K562 (cell line): ENCODE data around the gene RUFY2. TPM values are rescaled to one million over a fixed set of nuclear protein-coding genes. Genes with fewer than 3 reads are reported as not detected.
A peak's percentile ranks its signal among the peaks of the same experiment; 100 is the strongest.

Experiments used
- DPF2 ChIP-seq: fragments of 450-650 bp; IDR thresholded peaks from 2 replicates; pipeline ENCODE4 v1.6.1; 2016
- ELF4 ChIP-seq: fragments of 450-650 bp; formaldehyde crosslinking; IDR thresholded peaks from 2 replicates; pipeline ENCODE4 v1.4.0; 2022; ENCODE audit warnings: missing genetic modification characterization
- EP300 ChIP-seq: IDR thresholded peaks from 2 replicates; pipeline ENCODE4 v1.6.1; 2012; ENCODE audit warnings: low read length, improper control_type of control experiment
- FOXJ2 ChIP-seq: fragments of 200-800 bp; sonication (Bioruptor generic); IDR thresholded peaks from 2 replicates; pipeline ENCODE4 v1.6.1; 2016; ENCODE audit warnings: missing genetic modification characterization, missing compliant biosample characterization
- HDAC2 ChIP-seq: fragments of 450-650 bp; IDR thresholded peaks from 2 replicates; pipeline ENCODE4 v1.6.1; 2016; ENCODE audit warnings: mild to moderate bottlenecking
- ILF3 ChIP-seq: fragments of 450-650 bp; IDR thresholded peaks from 2 replicates; pipeline ENCODE4 v1.6.1; 2018; ENCODE audit warnings: antibody characterized with exemption, mild to moderate bottlenecking, moderate library complexity, borderline replicate concordance
- MYBL2 ChIP-seq, 2 experiments: fragments of 450-650 bp in 1 of 2; sonication (generic) in 1 of 2; formaldehyde crosslinking in 1 of 2; IDR thresholded peaks; 2 replicates each; pipeline versions ENCODE4 v1.6.1 to v1.8.1; 2017 to 2022; ENCODE audit warnings: borderline replicate concordance in 1 of 2, inconsistent platforms in 1 of 2, low read depth in 1 of 2, mild to moderate bottlenecking in 1 of 2, missing genetic modification reagents in 1 of 2, moderate library complexity in 1 of 2
- NCOR1 ChIP-seq: fragments of 450-650 bp; IDR thresholded peaks from 2 replicates; pipeline ENCODE4 v1.6.1; 2016; ENCODE audit warnings: mild to moderate bottlenecking, moderate library complexity
- SIRT6 ChIP-seq: IDR thresholded peaks from one replicate; pipeline ENCODE4 v1.6.1; 2012; ENCODE audit warnings: low read depth, mild to moderate bottlenecking, control low read depth, inconsistent platforms, low read length, moderate library complexity
- TEAD4 ChIP-seq, 2 experiments: sonication (generic) in 1 of 2; formaldehyde crosslinking in 1 of 2; IDR thresholded peaks; 2 replicates each; pipeline versions ENCODE4 v1.6.1 to v1.8.0; 2012 to 2022; ENCODE audit warnings: borderline replicate concordance in 1 of 2, inconsistent platforms in 1 of 2, low read length in 1 of 2, mild to moderate bottlenecking in 1 of 2, missing genetic modification reagents in 1 of 2
- ZBTB8A ChIP-seq: fragments of 450-650 bp; IDR thresholded peaks from 2 replicates; pipeline ENCODE4 v1.6.1; 2018; ENCODE audit warnings: mild to moderate bottlenecking, moderate library complexity; ENCODE audit not compliant: partially characterized antibody
- ZC3H11A ChIP-seq: IDR thresholded peaks from 2 replicates; pipeline ENCODE4 v1.6.1; 2012; ENCODE audit warnings: low read depth, low read length, improper control_type of control experiment
- ZNF174 ChIP-seq: fragments of 250-450 bp; sonication (Bioruptor Pico); IDR thresholded peaks from 2 replicates; pipeline ENCODE4 v1.4.0; 2020; ENCODE audit warnings: mild to moderate bottlenecking
- ZNF175 ChIP-seq: fragments of 200-800 bp; sonication (Bioruptor generic); IDR thresholded peaks from 2 replicates; pipeline ENCODE4 v1.6.1; 2016; ENCODE audit warnings: low read depth, mild to moderate bottlenecking, missing genetic modification characterization, missing compliant biosample characterization
- polyA plus RNA-seq, 8 experiments: library from polyadenylated mRNA; depleted of rRNA in 4 of 8; stranded (reverse) in 5 of 8; unstranded in 3 of 8; fragments of >200 nt; fragmentation: Nextera tagmentation in 2 of 8; fragmentation: Illumina TruSeq in 1 of 8; extraction: Ambion mirVana in 2 of 8; extraction: Trizol in 1 of 8; gene quantifications; 2 replicates each; pipeline versions ENCODE4 v1.2.1 to v1.2.3, GENCODE V29; 2011 to 2014; ENCODE audit warnings: inconsistent platforms in 1 of 8, missing spikeins in 1 of 8
- total RNA-seq, 7 experiments: library from RNA; depleted of rRNA in 6 of 7; stranded (reverse); fragments of >200 nt in 6 of 7; fragmentation: Illumina TruSeq in 2 of 7; extraction: Trizol in 2 of 7; gene quantifications; 2 replicates each; pipeline versions ENCODE4 v1.2.1 to v1.2.3, GENCODE V29; 2011 to 2021; ENCODE audit warnings: low replicate concordance in 1 of 7
- TF ChIP-seq, protein P1 (sequence below): fragments of 250-450 bp; sonication (Bioruptor Pico); IDR thresholded peaks from 2 replicates; pipeline ENCODE4 v1.4.0; 2020
- TF ChIP-seq, protein P2 (sequence below): fragments of 450-650 bp; IDR thresholded peaks from 2 replicates; pipeline ENCODE4 v1.6.1; 2016; ENCODE audit warnings: mild to moderate bottlenecking

RUFY2 gene
- total and polyA plus RNA-seq, 9 of the 15 experiments (the other 6 are each of a cell fraction or from before 2014, with no cell fraction given), result 3.7 to 20.1 (median 12.6) TPM

DNA sequence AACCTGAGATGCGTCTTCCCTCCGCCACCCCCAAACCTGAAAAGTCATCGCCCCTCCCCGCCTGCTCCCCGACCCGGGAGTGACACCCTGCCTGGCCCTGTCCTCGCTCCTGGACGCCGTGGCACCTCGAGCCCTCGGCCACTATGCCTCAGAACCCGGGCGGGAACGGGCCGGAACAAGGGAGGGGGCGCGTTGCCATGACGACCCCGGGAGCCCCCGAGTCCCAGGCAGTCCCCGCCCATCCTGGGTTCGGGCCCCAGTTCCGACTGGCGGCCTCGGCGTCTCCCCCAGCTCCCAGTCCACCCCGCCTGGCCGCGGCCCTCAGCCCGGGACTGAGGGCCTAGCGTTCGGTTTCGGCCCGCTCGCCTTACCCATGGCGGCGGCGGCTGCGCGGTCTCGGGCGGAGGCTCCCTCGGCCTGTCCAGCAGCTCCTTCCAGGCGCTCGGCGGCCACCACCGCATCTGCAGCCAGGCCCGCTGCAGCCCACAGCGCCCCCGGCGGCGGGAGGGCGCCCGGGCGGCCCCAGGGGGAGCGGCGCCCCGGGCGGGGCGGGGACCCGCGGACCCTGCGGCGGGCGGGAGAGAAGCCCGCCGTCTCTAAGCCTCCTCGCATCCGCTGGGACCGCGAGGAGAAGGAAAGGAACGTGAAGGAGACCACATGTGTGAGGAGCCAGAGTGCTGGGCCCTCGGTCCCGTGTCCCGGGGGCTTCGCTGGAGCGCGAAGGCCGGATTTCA, at the start of gene RUFY2 (continued):
- TF ChIP-seq, protein P1, sequence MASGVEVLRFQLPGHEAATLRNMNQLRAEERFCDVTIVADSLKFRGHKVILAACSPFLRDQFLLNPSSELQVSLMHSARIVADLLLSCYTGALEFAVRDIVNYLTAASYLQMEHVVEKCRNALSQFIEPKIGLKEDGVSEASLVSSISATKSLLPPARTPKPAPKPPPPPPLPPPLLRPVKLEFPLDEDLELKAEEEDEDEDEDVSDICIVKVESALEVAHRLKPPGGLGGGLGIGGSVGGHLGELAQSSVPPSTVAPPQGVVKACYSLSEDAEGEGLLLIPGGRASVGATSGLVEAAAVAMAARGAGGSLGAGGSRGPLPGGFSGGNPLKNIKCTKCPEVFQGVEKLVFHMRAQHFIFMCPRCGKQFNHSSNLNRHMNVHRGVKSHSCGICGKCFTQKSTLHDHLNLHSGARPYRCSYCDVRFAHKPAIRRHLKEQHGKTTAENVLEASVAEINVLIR, result no peak
- no peak for TF ChIP-seq NCOR1
- TF ChIP-seq SIRT6, result no peak
- no peak for TF ChIP-seq ELF4 (CRISPR knock-in tag)
- TF ChIP-seq MYBL2 (IDR thresholded peaks at IDR 0.05; ENCODE audit: low read depth), result no peak
- no peak for TF ChIP-seq MYBL2 (CRISPR knock-in tag; IDR thresholded peaks at IDR 0.05; ENCODE audit: borderline replicate concordance)
- TF ChIP-seq DPF2, result no peak
- no peak for TF ChIP-seq ZC3H11A
- no peak for TF ChIP-seq FOXJ2 (tag)
- no peak for TF ChIP-seq ZBTB8A
- 0 out of 2 replicates have a peak, but pooled peaks have one; percentile 7 for TF ChIP-seq TEAD4 (IDR thresholded peaks at IDR 0.05; ENCODE audit: low read length)
- no peak for TF ChIP-seq TEAD4 (CRISPR knock-in tag; IDR thresholded peaks at IDR 0.05; ENCODE audit: borderline replicate concordance)
- TF ChIP-seq ZNF174 (CRISPR knock-in tag), result no peak
- no peak for TF ChIP-seq EP300
- TF ChIP-seq HDAC2, result no peak
- TF ChIP-seq ILF3, result 0 out of 2 replicates have a peak, but pooled peaks have one; percentile 74
- TF ChIP-seq, protein P2, sequence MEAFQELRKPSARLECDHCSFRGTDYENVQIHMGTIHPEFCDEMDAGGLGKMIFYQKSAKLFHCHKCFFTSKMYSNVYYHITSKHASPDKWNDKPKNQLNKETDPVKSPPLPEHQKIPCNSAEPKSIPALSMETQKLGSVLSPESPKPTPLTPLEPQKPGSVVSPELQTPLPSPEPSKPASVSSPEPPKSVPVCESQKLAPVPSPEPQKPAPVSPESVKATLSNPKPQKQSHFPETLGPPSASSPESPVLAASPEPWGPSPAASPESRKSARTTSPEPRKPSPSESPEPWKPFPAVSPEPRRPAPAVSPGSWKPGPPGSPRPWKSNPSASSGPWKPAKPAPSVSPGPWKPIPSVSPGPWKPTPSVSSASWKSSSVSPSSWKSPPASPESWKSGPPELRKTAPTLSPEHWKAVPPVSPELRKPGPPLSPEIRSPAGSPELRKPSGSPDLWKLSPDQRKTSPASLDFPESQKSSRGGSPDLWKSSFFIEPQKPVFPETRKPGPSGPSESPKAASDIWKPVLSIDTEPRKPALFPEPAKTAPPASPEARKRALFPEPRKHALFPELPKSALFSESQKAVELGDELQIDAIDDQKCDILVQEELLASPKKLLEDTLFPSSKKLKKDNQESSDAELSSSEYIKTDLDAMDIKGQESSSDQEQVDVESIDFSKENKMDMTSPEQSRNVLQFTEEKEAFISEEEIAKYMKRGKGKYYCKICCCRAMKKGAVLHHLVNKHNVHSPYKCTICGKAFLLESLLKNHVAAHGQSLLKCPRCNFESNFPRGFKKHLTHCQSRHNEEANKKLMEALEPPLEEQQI, result no peak
- no peak for TF ChIP-seq ZNF175 (CRISPR knock-in tag)
